Measurements from ENCODE around the gene SPG11. TPM values are rescaled to one million over a fixed set of nuclear protein-coding genes. Genes with fewer than 3 reads are reported as not detected.

Gene SPG11
- total and polyA plus RNA-seq, 10 of the 15 experiments (the other 5 are each of a cell fraction or from before 2014, with no cell fraction given): 22.1 to 85.1 (median 47.2) TPM

- no peaks in the 10 kb centered on the region; the same call in 2 of the 3 replicates for H3K9me3 ChIP-seq (replicated peaks; ENCODE audit: control insufficient read depth, insufficient read depth, low read length)
- in situ Hi-C loops (cut with MboI) (no loop called here), intact Hi-C loops (cut with micrococcal nuclease; ENCODE audit: unreplicated experiment) (no loop called here)
- no peaks in the 10 kb centered on the region for H3K79me2 ChIP-seq (ENCODE audit: control insufficient read depth, insufficient read depth, low read length)
- no peak overlapping the region for H3K9ac ChIP-seq (ENCODE audit: control insufficient read depth, insufficient read depth, low read length)
- H3K4me1 ChIP-seq (ENCODE audit: control insufficient read depth, insufficient read depth, low read length): peaks cover 69% of the 10 kb centered on the region
- H3K36me3 ChIP-seq (ENCODE audit: control insufficient read depth in 2 of 2, insufficient read depth in 2 of 2, low read length in 1 of 2): peaks cover 0 to 2% of the 10 kb centered on the region in 2 experiments; a peak in 1 of 4 replicates
- ChIA-PET CTCF (interaction anchor here (1.1 to 1.3 kb wide), 3 partner anchors 9 to 89 kb away, joined by 4 to 6 read pairs (median 4); partner anchors contain the start of gene PATL2), POLR2A (interaction anchor here (0.8 kb wide), 1 partner anchor 10 kb away, joined by 4 read pairs; no protein-coding TSS in a partner anchor), SMC1A (ENCODE audit: uncharacterized antibody, unreplicated experiment) (interaction anchor here (1.8 kb wide), 1 partner anchor 10 kb away, joined by 5 read pairs; the partner anchor contains the start of gene SPG11), RAD21 (ENCODE audit: unreplicated experiment) (interaction anchor here (1.7 to 18.1 kb wide), 2 partner anchors 9 to 59 kb away, joined by 4 to 680 read pairs; partner anchors contain the start of gene TRIM69)
- no peaks in the 10 kb centered on the region for H3K27me3 ChIP-seq (replicated peaks in 1 of 2; ENCODE audit: control insufficient read depth in 2 of 2, insufficient read depth in 2 of 2, low read length in 1 of 2)
- no peaks in the 10 kb centered on the region for H4K20me1 ChIP-seq (ENCODE audit: control insufficient read depth, insufficient read depth)
- no peak for ATAC-seq
- no peak overlapping the region for H3K4me3 ChIP-seq
- no peak overlapping the region for H3K4me2 ChIP-seq (ENCODE audit: control insufficient read depth, insufficient read depth)
- no TSS peak for BruUV-seq (replicated peaks)
- no peak overlapping the region for H3K27ac ChIP-seq (ENCODE audit: control insufficient read depth, insufficient read depth)
- no peak for TF ChIP-seq CHD4 (IDR thresholded peaks at IDR 0.05)
- TF ChIP-seq RAD51 (IDR thresholded peaks at IDR 0.05): no peak
- TF ChIP-seq ELK1 (IDR thresholded peaks at IDR 0.05; ENCODE audit: low read depth, low read length): no peak
- TF ChIP-seq CREM (IDR thresholded peaks at IDR 0.05; ENCODE audit: low read depth): no peak
- TF ChIP-seq STAT1 (conservative IDR thresholded peaks at IDR 0.05): no peak
- TF ChIP-seq ZNF592 (IDR thresholded peaks at IDR 0.05): no peak
- no peak for TF ChIP-seq BCLAF1 (IDR thresholded peaks at IDR 0.05)
- TF ChIP-seq PAX5 (IDR thresholded peaks at IDR 0.05; ENCODE audit: borderline replicate concordance, low read depth, low read length): no peak
- no peak for TF ChIP-seq TARDBP (IDR thresholded peaks at IDR 0.05; ENCODE audit: borderline replicate concordance)
- no peak for TF ChIP-seq FOXK2 (IDR thresholded peaks at IDR 0.05)
- no peak for TF ChIP-seq JUNB (IDR thresholded peaks at IDR 0.05)
- TF ChIP-seq JUND (IDR thresholded peaks at IDR 0.05; ENCODE audit: low read depth, low read length): no peak
- no peak for TF ChIP-seq TBL1XR1 (IDR thresholded peaks at IDR 0.05; ENCODE audit: low read depth, low read length)
- DNase-seq (ENCODE audit: low read depth, low spot score): no peak
- no peak overlapping the region for H2AFZ ChIP-seq (ENCODE audit: control insufficient read depth, low read depth, low read length)
- WGBS (ENCODE audit: insufficient coverage, insufficient replicate concordance, low lambda C conversion rate, missing lambda C conversion rate): 97% methylated on average over 2 of the region's 2 CpGs
- FAIRE-seq: no peak
Observed at GRCh38 chr15:44673639-44674038, 10.2 kb upstream of the SPG11 start.
